Endodermal cell (in vitro differentiated cells): ENCODE data around the gene HDAC4. TPM values are rescaled to one million over a fixed set of nuclear protein-coding genes. Genes with fewer than 3 reads are reported as not detected.

Source experiments
- DNase-seq: peaks from one replicate; pipeline ENCODE4 v3.0.0-alpha.2; 2017
- H3K27ac ChIP-seq: 2 replicates; pipeline ENCODE4 v1.5.1; 2013; ENCODE audit warnings: mild to moderate bottlenecking, low read depth, low read length, moderate library complexity
- H3K27me3 ChIP-seq: 2 replicates; pipeline ENCODE4 v1.6.1; 2013; ENCODE audit warnings: mild to moderate bottlenecking, low read length, moderate library complexity; ENCODE audit not compliant: insufficient read depth, control insufficient read depth, poor library complexity, severe bottlenecking
- H3K36me3 ChIP-seq: 2 replicates; pipeline ENCODE4 v1.7.0; 2013; ENCODE audit warnings: mild to moderate bottlenecking, low read length, moderate library complexity; ENCODE audit not compliant: control insufficient read depth, insufficient read depth
- H3K4me1 ChIP-seq: one replicate; pipeline ENCODE4 v1.7.0; 2013; ENCODE audit warnings: low read length; ENCODE audit not compliant: control insufficient read depth, insufficient read depth
- H3K4me3 ChIP-seq: 2 replicates; pipeline ENCODE4 v1.5.1; 2013; ENCODE audit warnings: mild to moderate bottlenecking, low read length, moderate library complexity
- H3K9ac ChIP-seq: 2 replicates; pipeline ENCODE4 v1.6.1; 2013; ENCODE audit warnings: mild to moderate bottlenecking, low read length, moderate library complexity; ENCODE audit not compliant: poor library complexity, severe bottlenecking; ENCODE audit errors: extremely low read depth
- H3K9me3 ChIP-seq: 2 replicates; pipeline ENCODE4 v1.6.1; 2013; ENCODE audit warnings: mild to moderate bottlenecking, low read length, moderate library complexity; ENCODE audit not compliant: control insufficient read depth
- H3K27ac Mint-ChIP-seq: 2 replicates; pipeline ENCODE4 v1.8.0; 2020; ENCODE audit warnings: mixed read lengths
- H3K27me3 Mint-ChIP-seq: 2 replicates; pipeline ENCODE4 v1.8.0; 2021; ENCODE audit warnings: mild to moderate bottlenecking, mixed read lengths; ENCODE audit not compliant: insufficient read depth
- H3K36me3 Mint-ChIP-seq: 2 replicates; pipeline ENCODE4 v1.8.0; 2020; ENCODE audit warnings: low read depth, mixed read lengths
- H3K4me1 Mint-ChIP-seq: 2 replicates; pipeline ENCODE4 v1.8.0; 2020; ENCODE audit warnings: mixed read lengths
- H3K4me3 Mint-ChIP-seq: 2 replicates; pipeline ENCODE4 v1.8.0; 2020; ENCODE audit warnings: mild to moderate bottlenecking, moderate library complexity, mixed read lengths
- H3K9me3 Mint-ChIP-seq: 2 replicates; pipeline ENCODE4 v1.8.0; 2020; ENCODE audit warnings: mild to moderate bottlenecking, mixed read lengths
- whole genome bisulfite sequencing, 2 experiments: methylation state at CpG; one replicate each; pipeline versions ENCODE4 v1.1.5 to v1.1.7; 2013; ENCODE audit warnings: missing lambda C conversion rate in 2 of 2, mixed read lengths in 1 of 2; ENCODE audit not compliant: insufficient coverage in 1 of 2, insufficient read length in 1 of 2; 5-methylcytosine and 5-hydroxymethylcytosine counted together
- total RNA-seq, 2 donors: library from RNA; stranded (reverse); fragmentation: NEBNext Ultra II Directional in 1 of 2; extraction: Animal tissue kit (Norgen Biotek cat#: 25700) in 1 of 2; gene quantifications; 2 replicates in 1 of 2; 3 replicates in 1 of 2; pipeline ENCODE4 v1.2.1, GENCODE V29; 2021
- TF ChIP-seq, protein P1 (sequence below): fragments of 200-600 bp; sonication (generic); conservative IDR thresholded peaks from 2 replicates; pipeline ENCODE4 v1.5.0; 2021; ENCODE audit warnings: antibody characterized with exemption, mild to moderate bottlenecking

The HDAC4 gene
- total RNA-seq, 2 donors from 2014 or later, result 45.7 to 51.2 TPM

DNA sequence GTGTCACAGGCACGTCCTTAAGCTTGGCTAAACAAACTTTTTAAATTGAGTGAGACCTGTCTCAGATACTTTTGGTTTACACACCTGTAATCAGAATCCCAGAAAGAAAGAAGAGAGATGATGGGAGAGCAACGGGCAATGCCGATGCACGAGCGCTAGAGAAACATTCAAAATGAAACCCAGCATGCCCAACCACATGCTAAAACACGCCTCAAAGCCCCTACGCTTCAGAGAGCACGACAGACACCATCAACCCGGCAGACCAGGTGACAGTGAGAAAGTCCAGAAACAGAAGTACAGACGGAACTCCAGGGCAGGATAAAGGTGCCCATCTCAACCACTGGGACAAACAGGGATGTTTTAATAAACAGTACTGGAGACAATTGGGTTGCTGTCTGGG is 85.5 kb downstream of the HDAC4 start:
- H3K27ac ChIP-seq, result no peak overlapping the region
- no peak overlapping the region for H3K4me3 ChIP-seq
- no peaks in the 10 kb centered on the region for H3K36me3 ChIP-seq
- no peak overlapping the region for H3K9ac ChIP-seq
- Mint-ChIP-seq H3K4me3 (no peak overlapping the region), H3K4me1 (peaks cover 12% of the 10 kb centered on the region), H3K27ac (no peak overlapping the region), H3K36me3 (peaks cover 30% of the 10 kb centered on the region), H3K9me3 (peaks cover 21% of the 10 kb centered on the region), H3K27me3 (no peaks in the 10 kb centered on the region)
- H3K4me1 ChIP-seq, result no peaks in the 10 kb centered on the region
- TF ChIP-seq, protein P1, sequence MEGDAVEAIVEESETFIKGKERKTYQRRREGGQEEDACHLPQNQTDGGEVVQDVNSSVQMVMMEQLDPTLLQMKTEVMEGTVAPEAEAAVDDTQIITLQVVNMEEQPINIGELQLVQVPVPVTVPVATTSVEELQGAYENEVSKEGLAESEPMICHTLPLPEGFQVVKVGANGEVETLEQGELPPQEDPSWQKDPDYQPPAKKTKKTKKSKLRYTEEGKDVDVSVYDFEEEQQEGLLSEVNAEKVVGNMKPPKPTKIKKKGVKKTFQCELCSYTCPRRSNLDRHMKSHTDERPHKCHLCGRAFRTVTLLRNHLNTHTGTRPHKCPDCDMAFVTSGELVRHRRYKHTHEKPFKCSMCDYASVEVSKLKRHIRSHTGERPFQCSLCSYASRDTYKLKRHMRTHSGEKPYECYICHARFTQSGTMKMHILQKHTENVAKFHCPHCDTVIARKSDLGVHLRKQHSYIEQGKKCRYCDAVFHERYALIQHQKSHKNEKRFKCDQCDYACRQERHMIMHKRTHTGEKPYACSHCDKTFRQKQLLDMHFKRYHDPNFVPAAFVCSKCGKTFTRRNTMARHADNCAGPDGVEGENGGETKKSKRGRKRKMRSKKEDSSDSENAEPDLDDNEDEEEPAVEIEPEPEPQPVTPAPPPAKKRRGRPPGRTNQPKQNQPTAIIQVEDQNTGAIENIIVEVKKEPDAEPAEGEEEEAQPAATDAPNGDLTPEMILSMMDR, result no peak
- peaks cover 29% of the 10 kb centered on the region for H3K9me3 ChIP-seq
- WGBS, 2 experiments, result 95 to 100% methylated on average over 3 to 10 of the region's 10 CpGs
- no peaks in the 10 kb centered on the region for H3K27me3 ChIP-seq
- DNase-seq, result no peak

DNA sequence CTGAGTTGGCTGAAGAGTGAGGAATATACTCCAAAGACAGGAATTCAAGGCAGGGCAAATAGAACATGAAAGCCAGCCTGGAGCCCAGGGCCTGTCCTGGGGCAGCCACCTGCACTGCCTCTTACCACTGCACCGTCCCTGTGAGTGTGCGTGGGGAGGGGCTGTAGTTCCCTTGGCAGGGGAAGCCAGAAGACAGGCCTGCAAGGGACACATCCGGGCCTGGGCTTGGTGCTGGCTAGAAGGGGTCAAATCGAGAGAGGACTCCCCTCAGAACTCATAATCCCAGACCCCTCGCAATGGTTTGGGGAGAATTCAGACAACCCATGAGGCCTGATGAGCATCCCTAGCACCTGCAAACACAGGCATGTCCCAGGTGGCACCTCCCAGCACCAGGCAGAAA is 87.0 kb downstream of the HDAC4 start:
- Histone ChIP-seq H3K9ac (no peak overlapping the region), H3K4me1 (peaks cover 1% of the 10 kb centered on the region), H3K27ac (no peak overlapping the region), H3K9me3 (peaks cover 29% of the 10 kb centered on the region), H3K36me3 (no peaks in the 10 kb centered on the region), H3K27me3 (no peaks in the 10 kb centered on the region), H3K4me3 (no peak overlapping the region)
- H3K27me3 Mint-ChIP-seq, result no peaks in the 10 kb centered on the region
- H3K9me3 Mint-ChIP-seq, result peaks cover 21% of the 10 kb centered on the region
- no peak overlapping the region for H3K4me3 Mint-ChIP-seq
- peaks cover 30% of the 10 kb centered on the region for H3K36me3 Mint-ChIP-seq
- TF ChIP-seq, protein P1, result no peak
- 99 to 100% methylated on average over 1 to 5 of the region's 5 CpGs for WGBS, 2 experiments
- DNase-seq, result peak; percentile 8
- no peak overlapping the region for H3K27ac Mint-ChIP-seq
- H3K4me1 Mint-ChIP-seq, result peaks cover 15% of the 10 kb centered on the region

GRCh38 chr2:239312741-239313667 is 87.8 kb downstream of the HDAC4 start:
- DNase-seq, result peak; percentile 34
- 89 to 97% methylated on average over 14 to 33 of the region's 33 CpGs for WGBS, 2 experiments
- H3K4me1 Mint-ChIP-seq, result peaks cover 17% of the 10 kb centered on the region

More at GRCh38 chr2:239312741-239313667, 87.8 kb downstream of the HDAC4 start:
- Histone ChIP-seq H3K36me3 (no peaks in the 10 kb centered on the region), H3K4me1 (peaks cover 7% of the 10 kb centered on the region), H3K27ac (no peak overlapping the region), H3K27me3 (no peaks in the 10 kb centered on the region), H3K9ac (no peak overlapping the region), H3K4me3 (no peak overlapping the region), H3K9me3 (peaks cover 29% of the 10 kb centered on the region)
- Mint-ChIP-seq H3K27me3 (no peaks in the 10 kb centered on the region), H3K4me3 (no peak overlapping the region), H3K36me3 (peaks cover 28% of the 10 kb centered on the region), H3K9me3 (peaks cover 21% of the 10 kb centered on the region), H3K27ac (no peak overlapping the region)
- TF ChIP-seq, protein P1, result no peak
